Measurements from ENCODE around the gene EXOSC2.

Gene EXOSC2

DNA sequence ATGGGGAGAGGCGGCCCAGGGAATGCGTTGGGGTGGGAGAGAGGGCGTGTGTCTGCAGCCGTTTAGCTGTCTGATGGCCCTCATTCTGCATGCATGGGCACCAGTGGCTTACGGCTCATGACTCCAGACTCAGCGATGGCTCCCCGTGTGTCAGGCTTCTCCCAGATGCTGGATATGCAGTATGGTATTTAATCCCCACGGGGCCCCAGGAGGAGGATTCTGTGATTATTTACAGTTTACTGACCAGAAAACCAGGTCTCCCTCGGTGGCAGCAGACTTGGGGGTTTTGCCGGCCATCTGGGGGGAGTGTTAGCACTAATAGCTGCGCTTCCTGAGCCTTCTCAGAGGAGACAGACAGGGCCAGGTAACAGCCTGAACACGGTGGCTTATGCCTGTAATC is 24.9 kb upstream of the EXOSC2 start:
- no peak overlapping the region for H3K27ac ChIP-seq
- TF ChIP-seq, protein P1, sequence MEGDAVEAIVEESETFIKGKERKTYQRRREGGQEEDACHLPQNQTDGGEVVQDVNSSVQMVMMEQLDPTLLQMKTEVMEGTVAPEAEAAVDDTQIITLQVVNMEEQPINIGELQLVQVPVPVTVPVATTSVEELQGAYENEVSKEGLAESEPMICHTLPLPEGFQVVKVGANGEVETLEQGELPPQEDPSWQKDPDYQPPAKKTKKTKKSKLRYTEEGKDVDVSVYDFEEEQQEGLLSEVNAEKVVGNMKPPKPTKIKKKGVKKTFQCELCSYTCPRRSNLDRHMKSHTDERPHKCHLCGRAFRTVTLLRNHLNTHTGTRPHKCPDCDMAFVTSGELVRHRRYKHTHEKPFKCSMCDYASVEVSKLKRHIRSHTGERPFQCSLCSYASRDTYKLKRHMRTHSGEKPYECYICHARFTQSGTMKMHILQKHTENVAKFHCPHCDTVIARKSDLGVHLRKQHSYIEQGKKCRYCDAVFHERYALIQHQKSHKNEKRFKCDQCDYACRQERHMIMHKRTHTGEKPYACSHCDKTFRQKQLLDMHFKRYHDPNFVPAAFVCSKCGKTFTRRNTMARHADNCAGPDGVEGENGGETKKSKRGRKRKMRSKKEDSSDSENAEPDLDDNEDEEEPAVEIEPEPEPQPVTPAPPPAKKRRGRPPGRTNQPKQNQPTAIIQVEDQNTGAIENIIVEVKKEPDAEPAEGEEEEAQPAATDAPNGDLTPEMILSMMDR (IDR thresholded peaks at IDR 0.05) = no peak
- TF ChIP-seq ZFX (IDR thresholded peaks at IDR 0.05; ENCODE audit: borderline replicate concordance) = no peak

DNA sequence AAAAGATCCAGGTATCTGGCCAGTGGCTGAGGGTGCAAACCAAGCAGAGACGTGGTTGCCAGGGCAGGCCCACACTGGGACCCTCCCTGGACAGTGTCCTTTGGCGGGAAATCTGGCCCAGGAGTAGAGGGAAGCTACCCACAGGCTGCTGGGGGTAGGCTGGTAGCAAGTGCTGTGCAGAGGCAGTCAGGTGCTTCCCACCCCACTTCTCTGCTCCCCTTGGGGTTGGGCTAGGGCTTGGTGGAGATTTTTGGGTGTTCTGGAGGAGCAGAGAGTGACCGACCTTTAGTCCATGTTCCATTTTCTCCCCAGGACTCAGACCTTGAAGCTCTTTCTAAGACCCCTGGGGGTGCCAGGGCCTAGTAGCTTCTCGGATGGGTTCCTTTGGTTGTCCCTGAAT is 23.6 kb upstream of the EXOSC2 start:
- no peak for TF ChIP-seq ZFX (IDR thresholded peaks at IDR 0.05; ENCODE audit: borderline replicate concordance)
- TF ChIP-seq, protein P1 (IDR thresholded peaks at IDR 0.05) = no peak
- no peak overlapping the region for H3K27ac ChIP-seq

DNA sequence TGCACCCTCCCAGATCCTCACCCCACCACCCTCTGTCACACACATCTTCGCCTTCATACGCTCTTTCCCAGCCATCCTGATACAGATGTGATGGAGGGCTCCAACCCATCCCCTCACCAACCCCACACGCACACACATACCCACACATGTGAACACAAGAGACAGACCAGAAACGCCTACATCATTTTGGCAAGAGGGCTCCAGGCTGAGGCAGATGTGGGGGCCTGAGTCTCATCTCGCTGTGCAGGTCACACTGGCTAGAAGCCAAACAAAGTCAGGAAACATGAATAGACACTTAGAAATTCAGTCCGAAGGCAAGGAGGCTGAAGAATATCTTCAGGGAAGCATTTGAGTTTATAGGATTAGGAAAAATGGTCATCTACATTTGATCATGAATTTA is 22.9 kb upstream of the EXOSC2 start:
- H3K27ac ChIP-seq = no peak overlapping the region
- TF ChIP-seq, protein P1 (IDR thresholded peaks at IDR 0.05) = no peak
- no peak for TF ChIP-seq ZFX (IDR thresholded peaks at IDR 0.05; ENCODE audit: borderline replicate concordance)

DNA sequence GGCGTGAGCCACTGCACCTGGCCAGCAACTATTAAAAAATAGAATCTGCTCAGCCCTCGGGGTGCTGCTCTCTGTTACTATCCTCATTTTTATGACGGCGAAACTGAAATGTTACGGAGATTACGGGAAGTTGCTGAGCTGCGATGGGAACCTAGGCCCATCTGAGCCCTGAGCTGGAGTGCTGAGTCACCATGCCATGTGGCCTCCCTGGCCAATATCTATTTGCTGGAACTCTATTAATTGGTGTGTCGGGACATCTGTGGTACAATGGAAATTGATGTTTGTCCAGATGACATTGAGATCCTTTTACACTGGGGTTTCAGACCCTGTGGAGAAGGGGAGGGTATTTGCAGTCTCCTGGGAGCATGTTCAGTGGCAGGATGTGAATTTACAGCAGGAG is 21.1 kb upstream of the EXOSC2 start:
- no peak for TF ChIP-seq ZFX (IDR thresholded peaks at IDR 0.05; ENCODE audit: borderline replicate concordance)

DNA sequence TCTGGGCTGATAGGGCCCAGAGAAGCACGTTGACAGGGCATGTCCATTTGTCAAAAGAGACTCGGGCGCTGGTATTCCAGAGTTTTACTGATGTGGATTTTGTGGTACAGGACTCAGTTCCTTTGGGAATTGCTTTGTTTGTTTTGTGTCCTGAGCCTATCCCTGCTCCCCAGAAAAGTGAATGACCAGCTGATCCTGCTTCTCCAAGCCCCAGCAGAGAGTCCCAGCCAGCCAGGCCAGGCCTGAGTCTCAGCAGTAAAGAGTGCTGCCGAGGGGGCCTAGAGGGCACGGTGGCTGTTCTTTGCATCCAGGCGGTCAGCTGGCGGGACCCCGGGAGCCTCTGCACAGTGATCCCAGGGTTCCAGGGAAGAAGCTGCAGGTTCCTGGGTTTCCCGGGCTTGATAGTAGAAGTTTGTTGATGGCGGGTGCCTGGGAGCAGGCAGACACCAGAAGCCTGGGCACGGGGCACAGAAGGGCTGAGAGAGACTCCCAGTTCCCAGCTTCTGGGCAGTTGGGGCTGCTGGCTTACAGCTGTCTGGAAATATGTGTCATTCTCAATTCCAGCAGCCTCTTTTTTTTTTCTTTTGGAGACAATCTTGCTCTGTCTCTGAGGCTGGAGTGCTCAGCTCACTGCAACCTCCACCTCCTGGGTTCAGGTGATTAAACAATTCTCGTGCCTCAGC is 20.5 kb upstream of the EXOSC2 start:
- no peak overlapping the region for H3K27ac ChIP-seq

More for the DNA sequence above, 21.1 kb upstream of the EXOSC2 start:
- no peak overlapping the region for H3K27ac ChIP-seq

DNA sequence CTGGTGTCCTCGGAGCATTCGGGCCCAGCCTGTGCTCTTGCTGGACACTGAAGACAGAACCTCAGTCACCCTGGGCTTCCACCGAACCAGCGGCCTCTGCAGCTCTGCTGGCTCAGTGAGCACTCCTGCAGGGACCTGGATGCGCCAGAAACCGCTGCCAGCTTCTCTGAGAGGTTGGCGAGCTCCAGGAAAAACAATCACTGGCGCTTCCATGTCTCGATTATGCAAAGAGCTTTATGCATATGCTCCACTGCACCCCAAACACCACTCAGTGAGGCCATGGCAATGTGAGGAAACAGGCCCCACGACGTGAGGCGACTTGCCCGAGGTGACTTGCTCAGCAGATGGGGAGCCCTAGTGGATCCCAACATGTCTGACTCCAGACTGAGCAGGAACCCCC is 18.2 kb upstream of the EXOSC2 start:
- TF ChIP-seq ZFX (IDR thresholded peaks at IDR 0.05; ENCODE audit: borderline replicate concordance) = no peak
- TF ChIP-seq, protein P1 (IDR thresholded peaks at IDR 0.05) = no peak
- no peak overlapping the region for H3K27ac ChIP-seq

More for the DNA sequence above, 20.5 kb upstream of the EXOSC2 start:
- TF ChIP-seq, protein P1 (IDR thresholded peaks at IDR 0.05) = no peak
- TF ChIP-seq ZFX (IDR thresholded peaks at IDR 0.05; ENCODE audit: borderline replicate concordance) = no peak

DNA sequence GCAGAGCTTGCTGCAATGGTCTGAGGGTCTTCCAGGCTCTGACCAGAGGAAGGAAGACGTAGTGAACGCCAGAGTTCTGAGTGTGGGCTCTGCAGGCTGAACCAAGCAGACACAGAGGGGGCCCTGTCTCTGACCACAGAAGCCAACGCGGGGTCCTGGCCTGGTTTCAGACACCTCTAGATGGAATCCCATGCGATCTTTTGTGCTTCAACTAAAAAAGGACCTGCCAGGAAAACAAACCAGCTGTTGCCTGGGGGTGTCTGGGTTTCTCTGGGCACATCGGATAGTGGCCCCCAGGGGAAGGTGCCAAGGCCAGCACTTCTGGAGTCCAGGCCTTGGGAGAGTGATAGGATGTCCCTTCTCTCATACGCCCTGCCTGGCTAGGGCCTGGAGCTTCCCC is 16.3 kb upstream of the EXOSC2 start:
- TF ChIP-seq ZFX (IDR thresholded peaks at IDR 0.05; ENCODE audit: borderline replicate concordance) = no peak
- TF ChIP-seq, protein P1 (IDR thresholded peaks at IDR 0.05) = no peak
- H3K27ac ChIP-seq = no peak overlapping the region

Measured in 22Rv1 (cell line).